Kidney (tissue), 14 donors: ENCODE measurements around the gene TCF15. TPM values are rescaled to one million over a fixed set of nuclear protein-coding genes. Genes with fewer than 3 reads are reported as not detected.
"Not testable (repeated sequence)": the region's sequence is repeated elsewhere in the genome, so short reads cannot be mapped to it uniquely, and the experiment has no call there.

Source experiments
- DNase-seq, 5 donors: peaks; one replicate each; pipeline ENCODE4 v3.0.0-alpha.2; 2013 to 2020
- FAIRE-seq: peaks from 2 replicates; lab custom pipeline; 2012; peaks lifted over from hg19 to GRCh38; lab: Jason Lieb, UNC
- H3K27ac ChIP-seq, 2 donors: one replicate each; pipeline ENCODE4 v1.7.0; 2013; ENCODE audit warnings: low read depth in 2 of 2, low read length in 2 of 2, inconsistent platforms in 1 of 2
- H3K27me3 ChIP-seq: one replicate; pipeline ENCODE4 v1.7.1; 2013; ENCODE audit warnings: low read length, inconsistent platforms; ENCODE audit not compliant: control insufficient read depth, insufficient read depth
- H3K36me3 ChIP-seq, 3 donors: one replicate each; pipeline versions ENCODE4 v1.7.0 to v1.7.1; 2013; ENCODE audit warnings: low read length in 3 of 3, control low read depth in 1 of 3, inconsistent platforms in 1 of 3; ENCODE audit not compliant: insufficient read depth in 3 of 3, control insufficient read depth in 2 of 3
- H3K4me1 ChIP-seq, 3 donors: one replicate each; pipeline versions ENCODE4 v1.7.0 to v1.7.1; 2013; ENCODE audit warnings: low read length in 3 of 3, inconsistent platforms in 1 of 3, low read depth in 1 of 3; ENCODE audit not compliant: control insufficient read depth in 2 of 3, insufficient read depth in 2 of 3
- H3K4me3 ChIP-seq, 3 donors: one replicate each; pipeline versions ENCODE4 v1.7.0 to v1.8.1; 2013; ENCODE audit warnings: low read length in 3 of 3, control low read depth in 1 of 3, inconsistent platforms in 1 of 3
- H3K9ac ChIP-seq, 3 donors: one replicate each; pipeline versions ENCODE4 v1.7.0 to v1.7.1; 2013; ENCODE audit warnings: low read length in 3 of 3, control low read depth in 1 of 3, inconsistent platforms in 1 of 3
- H3K9me3 ChIP-seq, 3 donors: one replicate each; pipeline versions ENCODE4 v1.7.0 to v1.7.1; 2013; ENCODE audit warnings: low read length in 3 of 3, control low read depth in 1 of 3, inconsistent platforms in 1 of 3; ENCODE audit not compliant: control insufficient read depth in 2 of 3, insufficient read depth in 1 of 3
- CTCF ChIP-seq: IDR thresholded peaks from 3 replicates; pipeline ENCODE4 v1.5.1; 2012; ENCODE audit warnings: mild to moderate bottlenecking, moderate library complexity, borderline replicate concordance; ENCODE audit not compliant: insufficient read depth; ENCODE audit errors: extremely low read depth
- intact Hi-C: fragments of 100-400 bp; cut with DNase I; formaldehyde crosslinking; loops from one replicate; pipeline ENCODE4 v1.11.1; 2022
- polyA plus RNA-seq: library from polyadenylated mRNA; stranded (reverse); fragments of 350-450 nt; fragmentation: Illumina TruSeq; extraction: RNeasy Lipid Tissue Mini Kit (QIAGEN cat#74804); gene quantifications from one replicate; pipeline ENCODE4 v1.2.3, GENCODE V29; 2014; ENCODE audit warnings: low read depth, low replicate concordance; ENCODE audit not compliant: insufficient read depth
- total RNA-seq: library from RNA; stranded (reverse); fragmentation: NEBNext Ultra II Directional; extraction: Animal tissue kit (Norgen Biotek cat#: 25700); gene quantifications from one replicate; pipeline ENCODE4 v1.2.1, GENCODE V29; 2021
- donor health status: control.
- donor health status: control.
- donor health status: control.
- donor health status: control.
- donor health status: control.
- donor health status: DM: yes; HTN: yes; CAD: no.
- donor health status: Normal renal cell carcinoma (clear cell type).

Gene TCF15
- total and polyA plus RNA-seq, 2 donors from 2014 or later = 0.63 to 1.6 TPM

GRCh38 chr20:582204-582603 is 27.9 kb downstream of the TCF15 start:
- no peak for DNase-seq

GRCh38 chr20:578940-579690 is 31.0 kb downstream of the TCF15 start:
- H3K36me3 ChIP-seq, H3K4me3 ChIP-seq, H3K9ac ChIP-seq, DNase-seq, FAIRE-seq, intact Hi-C loops, H3K27me3 ChIP-seq, H3K27ac ChIP-seq, H3K4me1 ChIP-seq, H3K9me3 ChIP-seq: not testable (repeated sequence)

More at GRCh38 chr20:582204-582603, 27.9 kb downstream of the TCF15 start:
- H3K4me1 ChIP-seq = no peaks in the 10 kb centered on the region
- H3K9ac ChIP-seq = no peak overlapping the region
- no peaks in the 10 kb centered on the region for H3K9me3 ChIP-seq
- H3K27me3 ChIP-seq = no peaks in the 10 kb centered on the region
- no peak for FAIRE-seq
- H3K27ac ChIP-seq = no peak overlapping the region
- no peaks in the 10 kb centered on the region for H3K36me3 ChIP-seq
- TF ChIP-seq CTCF = no peak
- H3K4me3 ChIP-seq = no peak overlapping the region
- intact Hi-C loops = no loop called here

GRCh38 chr20:577167-577791 is 32.8 kb downstream of the TCF15 start:
- FAIRE-seq = no peak
- no peaks in the 10 kb centered on the region for H3K9me3 ChIP-seq

More at GRCh38 chr20:577167-577791, 32.8 kb downstream of the TCF15 start:
- no peak for TF ChIP-seq CTCF
- Histone ChIP-seq H3K4me3 (no peak overlapping the region), H3K27ac (no peak overlapping the region), H3K9ac (no peak overlapping the region), H3K36me3 (no peaks in the 10 kb centered on the region), H3K4me1 (peaks cover 0 to 5% (median 0%) of the 10 kb centered on the region in 3 donors), H3K27me3 (no peaks in the 10 kb centered on the region)
- no peak for DNase-seq
- intact Hi-C loops = no loop called here
